Heart right ventricle (tissue), 16 donors: ENCODE measurements around the gene MRGPRF. TPM values are rescaled to one million over a fixed set of nuclear protein-coding genes. Genes with fewer than 3 reads are reported as not detected.
A peak's percentile ranks its signal among the peaks of the same experiment; 100 is the strongest.

ENCODE experiments used
- ATAC-seq, 8 donors: fragments of 200-7000 bp; cut with Tn5 transposase; one replicate each; pipeline ENCODE4 v1.9.1; 2020; ENCODE audit warnings: mild to moderate bottlenecking in 8 of 8, moderate library complexity in 8 of 8, moderate number of reproducible peaks in 1 of 8
- DNase-seq, 2 donors: peaks; one replicate each; pipeline ENCODE4 v3.0.0-alpha.2; 2020
- H3K27ac ChIP-seq, 10 donors: fragments of 200-600 bp; sonication (generic) in 2 of 10; one replicate each; pipeline versions ENCODE4 v1.5.0 to v1.8.0; 2020 to 2022; ENCODE audit warnings: mild to moderate bottlenecking in 3 of 10
- H3K27me3 ChIP-seq, 7 donors: fragments of 200-600 bp; one replicate each; pipeline ENCODE4 v1.8.0; 2021 to 2022; ENCODE audit warnings: mild to moderate bottlenecking in 2 of 7
- H3K36me3 ChIP-seq, 9 donors: fragments of 200-600 bp; sonication (generic) in 1 of 9; one replicate each; pipeline versions ENCODE4 v1.5.0 to v1.8.0; 2020 to 2022; ENCODE audit warnings: mild to moderate bottlenecking in 2 of 9
- H3K4me1 ChIP-seq, 9 donors: fragments of 200-600 bp; sonication (generic) in 1 of 9; one replicate each; pipeline versions ENCODE4 v1.5.0 to v1.8.0; 2020 to 2022; ENCODE audit warnings: mild to moderate bottlenecking in 4 of 9
- H3K4me3 ChIP-seq, 10 donors: fragments of 200-600 bp; sonication (generic) in 2 of 10; one replicate each; pipeline versions ENCODE4 v1.5.0 to v1.8.0; 2020 to 2022; ENCODE audit warnings: mild to moderate bottlenecking in 7 of 10, moderate library complexity in 2 of 10
- H3K9me3 ChIP-seq, 11 donors: fragments of 200-600 bp in 10 of 11; sonication (generic) in 2 of 11; one replicate each; pipeline versions ENCODE4 v1.5.0 to v1.8.0; 2013 to 2022; ENCODE audit warnings: mild to moderate bottlenecking in 2 of 11, control low read depth in 1 of 11, moderate library complexity in 1 of 11
- CTCF ChIP-seq, 9 donors: fragments of 200-600 bp; sonication (generic) in 2 of 9; IDR thresholded peaks; one replicate each; pipeline versions ENCODE4 v1.5.0 to v1.8.0; 2021 to 2022; ENCODE audit warnings: antibody characterized with exemption in 9 of 9, mild to moderate bottlenecking in 5 of 9, moderate library complexity in 1 of 9
- WGBS, 2 donors: extraction: QIAGEN DNeasy Blood & Tissue Kit; methylation state at CpG; one replicate each; pipeline ENCODE4 v1.1.7; 2013; ENCODE audit warnings: inconsistent platforms in 1 of 2; 5-methylcytosine and 5-hydroxymethylcytosine counted together
- intact Hi-C, 10 donors: fragments of 100-400 bp; cut with DNase I; formaldehyde crosslinking; loops; one replicate each; pipeline versions ENCODE4 v1.11.1 to v1.14.2; 2022
- polyA plus RNA-seq, 2 donors: library from polyadenylated mRNA; stranded (reverse); fragments of 200-250 nt; gene quantifications; one replicate each; pipeline ENCODE4 v1.2.3, GENCODE V29; 2013
- total RNA-seq, 10 donors: library from RNA; stranded (reverse); fragmentation: NEBNext Ultra II Directional in 3 of 10; extraction: Animal tissue kit (Norgen Biotek cat#: 25700) in 3 of 10; gene quantifications; one replicate each; pipeline versions ENCODE4 v1.2.1 to v1.2.4, GENCODE V29; 2021 to 2023
- donor health status: Arrhythmogenic right ventricular cardiomyopathy.
- donor health status: ischemic (EF 13 %, LVEDD 7.1; RV severe dilation, severe dysfunction).
- donor health status: healthy with polysubstance abuse.
- donor health status: DM: no; HTN: yes; CAD: no.
- donor health status: DM: no; HTN: no; CAD: no.
- donor health status: ischemic (EF 25% LVEDD 6.9; RV normal size, moderate dysfunction).
- donor health status: ischemic (EF 25% LVEDD 5.7; RV mildly dilated, moderate dysfunction).
- donor health status: healthy.
- donor health status: DM: yes; HTN: yes; CAD: no.
- donor health status: Ischemic cardiomyopathy.
- donor health status: ischemic (EF 35%, LVEDD 5.7; RV mildly dilated, moderate dysfunction).
- donor health status: nonischemic (EF 11% LVEDD 7.7; RV severe dilation, severe dysfunction).
- donor health status: DM: yes; HTN: yes; CAD: no.
- donor health status: PGD.
- donor health status: ischemic (EF 29% LVEDD 5.4; RV normal size, mild dysfunction).
- donor health status: nonischemic (EF 23%, LVEDD 6.1; RV moderate dilation, normal function).

The MRGPRF gene
- total and polyA plus RNA-seq, 12 donors, result 0.98 to 10.7 (median 2.4) TPM

DNA sequence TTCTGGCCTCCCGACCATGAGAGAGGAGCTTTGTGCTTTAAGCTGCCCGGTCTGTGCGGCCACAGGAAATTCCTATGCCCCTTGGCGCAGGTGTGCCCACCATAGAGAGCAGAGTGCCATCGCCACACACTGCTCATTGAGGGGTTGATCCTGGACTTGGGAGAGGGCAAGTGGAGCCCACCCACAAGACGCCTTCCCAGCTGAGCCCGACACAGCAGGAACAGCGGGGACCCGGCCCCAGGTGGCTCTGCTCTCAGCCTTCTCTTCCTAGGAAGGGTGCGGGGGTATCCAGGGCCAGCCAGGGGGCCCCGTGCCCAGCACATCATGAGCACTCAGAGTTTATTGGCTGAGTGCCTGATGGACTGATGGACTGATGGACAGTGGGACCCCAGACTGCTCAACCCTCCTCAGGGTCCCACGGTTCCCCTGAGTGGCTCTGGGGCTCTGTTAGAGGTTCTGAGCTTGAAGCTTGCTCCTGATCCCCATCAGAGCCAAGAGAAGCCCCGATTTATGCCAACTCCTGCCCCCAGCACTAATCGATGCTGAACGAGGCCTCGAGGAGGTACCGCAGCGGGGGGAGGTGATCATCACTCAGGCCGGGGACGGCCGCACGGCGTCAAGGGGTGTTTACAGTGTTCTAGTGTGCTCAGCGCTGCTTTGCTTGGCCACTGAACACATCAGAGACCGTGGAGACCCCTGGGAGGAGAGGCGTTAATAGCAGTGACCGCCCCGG lies 18.7 kb downstream of the MRGPRF start:
- Histone ChIP-seq H3K27me3 (peaks cover 0 to 36% (median 19%) of the 10 kb centered on the region in 7 donors), H3K4me3 (no peak overlapping the region), H3K4me1 (peaks cover 0 to 15% (median 11%) of the 10 kb centered on the region in 9 donors), H3K27ac (no peak overlapping the region), H3K36me3 (no peaks in the 10 kb centered on the region), H3K9me3 (no peaks in the 10 kb centered on the region)
- intact Hi-C loops, result no loop called here
- 87% methylated on average over 28 of the region's 28 CpGs for WGBS, 2 donors
- ATAC-seq, result no peak
- DNase-seq, result peak in 1 of 2 donors; percentile 1
- no peak for TF ChIP-seq CTCF (IDR thresholded peaks at IDR 0.05)

GRCh38 chr11:68993546-68993945 lies 19.5 kb downstream of the MRGPRF start:
- Histone ChIP-seq H3K27ac (no peak overlapping the region), H3K27me3 (peaks cover 0 to 36% (median 19%) of the 10 kb centered on the region in 7 donors), H3K36me3 (no peaks in the 10 kb centered on the region), H3K4me3 (no peak overlapping the region), H3K4me1 (peaks cover 0 to 7% (median 4%) of the 10 kb centered on the region in 9 donors), H3K9me3 (no peaks in the 10 kb centered on the region)
- intact Hi-C loops, result no loop called here
- WGBS, 2 donors, result 89 to 90% methylated on average over 7 of the region's 7 CpGs
- DNase-seq, result no peak
- TF ChIP-seq CTCF (IDR thresholded peaks at IDR 0.05), result no peak
- ATAC-seq, result no peak

DNA sequence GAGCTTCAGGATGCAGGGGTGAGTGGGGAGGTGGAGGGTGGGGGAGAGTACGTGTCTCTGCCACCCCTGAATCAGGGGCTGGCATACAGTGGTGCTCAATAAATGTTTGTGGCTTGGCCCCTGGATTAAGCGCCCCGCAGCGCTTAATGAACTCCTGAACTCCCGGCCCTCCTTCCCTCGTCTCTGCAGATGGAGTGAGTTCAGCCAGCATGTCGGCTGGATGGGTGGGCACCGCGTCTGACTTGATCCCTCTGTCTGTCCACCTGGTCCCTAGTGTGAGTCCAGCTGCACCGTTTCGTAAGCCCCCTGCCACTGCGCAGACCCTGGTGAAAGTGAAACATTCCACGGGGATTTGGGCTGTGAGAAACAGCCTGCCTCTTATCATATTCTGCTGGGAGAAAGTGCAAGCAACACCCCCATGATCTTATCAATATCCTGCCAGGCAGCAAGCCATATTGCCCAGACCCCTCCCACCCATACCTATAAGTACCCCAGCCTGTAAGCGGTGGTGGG lies 20.2 kb downstream of the MRGPRF start:
- ATAC-seq (no peak), DNase-seq (peak in 1 of 2 donors; percentile 1)
- Histone ChIP-seq H3K4me3 (no peak overlapping the region), H3K27me3 (peaks cover 0 to 36% (median 19%) of the 10 kb centered on the region in 7 donors), H3K36me3 (no peaks in the 10 kb centered on the region), H3K27ac (no peak overlapping the region), H3K4me1 (no peaks in the 10 kb centered on the region), H3K9me3 (no peaks in the 10 kb centered on the region)
- intact Hi-C loops, result no loop called here
- no peak for TF ChIP-seq CTCF (IDR thresholded peaks at IDR 0.05)
- WGBS, 2 donors, result 64 to 66% methylated on average over 14 of the region's 14 CpGs

GRCh38 chr11:68990995-68991780 lies 21.9 kb downstream of the MRGPRF start:
- H3K27me3 ChIP-seq, result peaks cover 0 to 36% (median 19%) of the 10 kb centered on the region in 7 donors
- no peak overlapping the region for H3K4me3 ChIP-seq
- DNase-seq, result no peak
- TF ChIP-seq CTCF (IDR thresholded peaks at IDR 0.05), result no peak
- ATAC-seq, result peak in 1 of 8 donors; percentile 31
- H3K9me3 ChIP-seq, result peaks cover 0 to 12% (median 5%) of the 10 kb centered on the region in 11 donors
- no peaks in the 10 kb centered on the region for H3K36me3 ChIP-seq
- 89 to 94% methylated on average over 16 of the region's 16 CpGs for WGBS, 2 donors
- H3K27ac ChIP-seq, result no peak overlapping the region
- intact Hi-C loops, result no loop called here
- no peaks in the 10 kb centered on the region for H3K4me1 ChIP-seq
